Measurements from ENCODE around the gene GPR146.

Gene GPR146

DNA sequence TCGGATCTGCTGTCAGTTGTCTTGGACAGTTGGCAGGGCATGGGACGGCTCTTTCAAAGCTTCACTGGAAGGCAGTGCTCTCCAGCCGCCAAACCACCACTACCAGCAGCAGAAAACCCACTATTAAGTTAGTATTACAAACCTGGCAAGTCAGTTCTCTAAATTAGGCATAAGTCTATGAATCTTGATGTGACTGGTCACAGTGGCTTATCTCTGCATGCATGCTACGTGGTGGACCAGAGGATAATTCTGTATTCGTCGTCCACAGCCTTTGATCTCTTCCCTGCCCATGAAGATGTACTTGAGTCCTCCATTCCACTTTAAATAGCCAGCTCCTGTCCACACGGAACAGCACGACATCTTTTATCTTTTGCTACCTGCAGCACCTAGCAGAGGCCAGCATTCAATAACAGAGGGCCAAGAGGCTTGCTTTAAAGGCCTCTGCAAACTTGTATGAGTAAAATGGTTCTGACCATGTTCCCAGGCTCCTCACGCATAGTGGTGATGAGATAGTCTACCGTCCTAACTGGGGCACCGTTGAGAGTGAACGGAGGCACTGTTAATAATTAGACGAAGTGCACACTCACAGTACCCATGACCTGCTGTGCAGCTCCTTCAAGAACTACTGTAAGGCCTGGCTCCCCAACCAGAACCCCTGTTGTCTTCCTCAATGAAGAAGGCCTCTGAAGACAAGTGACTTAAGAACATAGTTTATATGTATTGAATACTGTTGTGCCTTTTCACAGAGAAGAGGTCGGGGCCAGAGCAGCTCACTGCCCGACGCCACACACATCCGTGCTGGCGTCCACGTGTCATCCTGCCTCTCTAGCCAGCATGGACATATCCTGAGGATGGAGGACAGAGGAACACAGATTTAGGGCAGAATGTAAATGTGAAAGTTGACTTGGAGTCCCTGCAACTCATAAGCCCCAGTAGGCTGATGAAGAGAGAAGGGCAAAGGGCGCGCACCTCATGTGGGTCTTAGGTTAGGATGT lies 1.0 kb downstream of the GPR146 start:
- no peak for DNase-seq

DNA sequence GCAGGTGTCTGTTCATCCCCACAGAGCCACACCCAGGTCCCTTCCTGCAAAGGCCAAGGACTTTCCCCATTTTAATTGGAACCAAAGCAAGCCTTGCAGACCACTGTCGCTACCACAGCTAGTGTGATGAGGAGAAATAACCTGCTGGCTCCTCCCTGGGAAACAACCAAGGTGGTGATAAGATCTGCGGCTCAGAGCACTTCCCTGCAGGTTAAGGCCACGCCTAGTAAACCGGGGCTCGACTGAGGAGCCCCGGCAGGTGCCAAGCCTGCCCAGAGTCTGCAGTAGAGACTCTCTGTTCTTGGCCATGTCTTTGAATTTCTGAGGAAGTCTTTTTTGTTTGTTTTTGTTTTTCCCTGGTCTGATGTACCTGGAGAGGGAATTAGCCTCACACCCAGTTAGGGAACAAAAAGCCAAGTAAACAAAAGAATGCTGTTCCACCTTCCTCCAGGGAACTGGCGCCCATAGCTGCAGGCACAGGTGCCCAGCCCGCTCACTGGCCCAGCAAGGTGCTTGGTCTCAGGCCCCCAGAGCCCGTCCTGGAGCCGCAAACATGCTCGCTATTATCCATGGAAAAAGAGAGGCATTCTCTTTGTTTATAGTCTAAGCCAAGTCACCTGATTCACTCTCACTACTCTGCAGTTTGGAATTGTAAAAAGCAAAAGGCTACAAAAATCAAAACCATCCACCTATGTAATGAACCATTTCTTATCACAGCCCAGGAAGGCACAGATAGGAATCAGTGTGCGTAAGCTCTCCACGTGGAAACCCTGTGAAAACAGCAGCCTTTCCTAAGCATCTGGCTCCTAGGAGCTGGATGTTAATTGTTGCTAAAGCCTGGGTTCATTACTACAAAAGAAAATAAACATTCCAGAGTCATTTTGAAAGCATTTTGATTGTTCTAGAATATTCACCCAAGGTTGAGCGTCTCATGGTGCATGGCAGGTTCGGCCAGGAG lies 2.7 kb downstream of the GPR146 start:
- no peak for DNase-seq

DNA sequence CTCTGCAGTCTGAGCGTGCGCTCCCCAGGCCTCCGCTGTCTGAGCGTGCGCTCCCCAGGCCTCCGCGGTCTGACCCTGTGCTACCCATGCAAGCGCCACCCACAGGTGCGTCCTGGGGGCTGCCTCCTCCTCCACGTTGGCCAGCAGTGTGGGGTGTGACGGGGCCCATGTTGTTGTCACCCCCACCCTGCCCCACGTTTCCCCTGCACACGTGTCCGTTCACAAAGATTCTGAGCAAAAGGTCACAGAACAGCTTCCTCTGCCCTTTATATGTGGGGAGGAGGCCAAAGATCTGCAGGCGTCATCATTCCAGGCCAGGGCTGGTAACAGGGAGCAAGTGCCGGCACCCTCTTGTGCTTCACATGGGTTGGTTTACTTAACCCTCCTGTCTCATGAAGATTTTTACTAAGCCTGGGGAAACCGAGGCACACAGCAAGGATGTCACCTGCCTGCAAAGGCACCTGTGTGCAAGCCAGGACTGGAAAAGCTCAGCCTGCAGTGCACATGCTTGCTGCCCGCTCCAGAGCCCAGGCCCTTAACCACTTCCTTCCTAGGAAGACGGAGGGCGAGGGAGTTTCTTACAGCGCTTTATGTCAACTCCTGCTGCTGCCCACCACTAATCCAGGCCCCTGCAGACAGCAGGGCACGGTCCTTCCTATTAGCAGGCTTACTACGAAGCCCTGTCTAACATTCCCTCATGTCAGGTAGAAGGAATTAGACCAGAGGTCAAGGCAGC lies 4.8 kb downstream of the GPR146 start:
- DNase-seq, result no peak

DNA sequence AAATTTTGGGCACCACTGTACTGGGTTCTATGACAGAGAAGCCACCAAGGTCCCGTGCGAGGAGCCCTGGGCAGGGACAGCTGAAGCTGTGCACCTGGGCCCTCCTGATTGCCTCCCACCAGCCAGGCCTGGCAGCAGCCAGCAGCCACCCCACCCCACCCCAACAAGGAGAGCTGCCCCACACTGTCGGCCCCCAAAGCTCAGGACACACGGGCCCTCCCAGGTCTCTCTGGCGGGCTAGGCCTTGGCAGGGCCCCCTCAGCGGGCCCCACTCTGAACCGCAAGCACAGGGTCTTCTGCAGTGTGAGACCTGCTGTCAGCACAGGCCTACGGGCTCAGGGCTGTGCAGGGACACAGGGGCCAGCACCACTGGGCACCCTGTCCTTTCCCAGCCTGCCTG lies 5.5 kb downstream of the GPR146 start:
- DNase-seq, result no peak

DNA sequence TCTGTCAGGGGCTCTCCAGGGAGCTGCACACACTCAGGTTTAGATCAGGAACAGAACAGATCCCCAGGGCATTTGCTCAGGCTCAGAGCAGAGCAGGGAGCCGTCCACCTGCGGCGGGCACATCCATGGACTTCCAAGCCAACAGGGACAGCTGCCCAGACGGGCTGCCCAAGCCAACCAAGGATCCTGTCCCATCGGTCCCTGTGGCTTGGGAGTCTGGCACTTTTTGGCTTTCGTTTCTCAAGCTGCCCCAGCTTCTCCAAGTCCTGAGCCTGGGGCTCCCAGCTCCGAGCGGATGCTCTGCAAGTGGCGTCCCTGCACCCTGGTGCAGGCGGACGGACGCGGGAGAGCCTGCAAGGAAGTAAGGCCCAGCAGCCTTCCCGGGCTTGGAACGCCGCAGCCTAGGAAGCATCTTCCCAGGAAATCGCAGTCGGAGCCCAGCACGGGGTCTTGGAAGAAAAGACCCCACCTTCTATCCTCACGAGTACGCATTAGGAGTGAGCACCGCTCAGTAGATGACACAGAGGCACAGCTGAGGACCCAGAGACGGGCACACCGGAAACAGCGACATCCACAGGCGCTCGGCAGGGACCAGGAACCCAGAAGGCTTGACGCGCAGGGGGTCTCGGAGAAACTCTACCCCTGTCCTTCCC lies 6.0 kb downstream of the GPR146 start:
- no peak for DNase-seq

DNA sequence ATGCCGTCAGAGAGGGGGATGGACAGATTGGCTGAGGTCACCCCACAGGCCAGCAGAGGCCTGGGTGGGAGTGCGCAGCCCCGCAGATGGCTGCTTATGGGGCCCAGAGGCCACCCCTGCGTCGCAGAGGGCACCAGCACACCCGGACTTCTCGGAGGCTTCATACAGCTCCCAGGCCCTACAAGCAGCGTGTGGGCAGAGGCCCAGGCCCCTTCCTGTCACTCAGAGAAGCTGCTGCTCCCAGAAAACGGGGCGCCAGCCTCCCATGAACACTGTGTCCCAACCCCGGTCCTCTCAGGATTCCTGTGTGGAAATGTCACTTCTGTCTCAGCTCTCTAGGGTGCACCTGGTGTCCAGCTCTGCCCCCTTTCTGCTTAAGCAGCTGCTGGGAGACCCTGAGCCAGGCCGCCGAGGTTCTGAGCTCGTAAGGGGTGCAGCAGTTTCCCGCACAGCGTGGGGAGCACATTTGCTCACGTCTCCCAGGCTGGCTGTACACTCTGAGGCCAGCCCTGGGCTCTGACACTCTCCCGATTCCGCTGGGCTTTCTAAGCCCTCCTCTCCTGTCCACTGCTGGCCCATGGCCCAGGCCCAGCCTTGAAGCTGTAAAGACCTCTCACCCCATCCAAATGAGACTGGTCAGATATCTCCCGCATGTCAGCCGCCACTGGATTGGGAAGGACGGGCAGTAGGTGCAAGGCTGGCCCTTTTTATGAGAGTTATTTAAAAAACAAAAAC lies 6.8 kb downstream of the GPR146 start:
- DNase-seq, result no peak

DNA sequence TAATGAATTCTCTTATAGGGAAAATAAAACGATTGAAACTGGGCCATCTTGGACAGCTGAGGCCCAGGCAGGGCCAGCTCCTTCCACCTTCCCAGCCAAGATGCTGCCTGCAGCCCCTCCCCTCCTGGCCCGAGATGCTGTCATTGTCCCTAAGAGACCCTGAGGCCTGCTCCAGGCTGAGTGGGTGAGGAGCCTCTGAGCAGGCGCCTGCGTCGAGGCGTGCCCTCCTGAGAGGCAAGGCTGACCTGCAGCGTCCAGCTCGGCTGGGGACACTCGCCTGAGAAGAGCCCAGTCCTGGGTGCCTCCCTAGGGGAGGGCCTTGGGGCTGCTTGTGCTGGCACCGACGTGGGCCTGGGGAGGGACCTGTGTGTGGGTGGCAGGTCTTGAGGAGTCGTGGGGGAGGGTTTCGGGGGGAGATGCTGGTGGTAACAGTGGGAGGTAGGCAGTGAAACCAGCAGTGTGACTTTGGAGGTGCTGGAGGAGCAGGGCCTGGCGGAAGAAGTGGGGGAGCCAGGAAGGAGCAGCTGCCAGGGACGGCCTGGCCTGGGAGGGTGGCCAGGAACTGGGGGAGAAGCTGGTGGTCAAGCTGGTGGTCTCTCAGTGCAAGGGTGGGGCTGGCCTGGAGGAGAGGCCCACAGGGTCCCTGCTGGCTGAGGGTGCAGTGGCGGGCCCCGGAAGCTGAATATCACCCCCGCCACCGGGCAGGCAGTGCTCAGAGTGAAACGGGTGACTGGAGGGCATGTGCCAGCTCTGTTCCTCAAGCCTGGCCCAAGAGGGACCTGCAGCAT lies 7.9 kb downstream of the GPR146 start:
- DNase-seq, result no peak

DNA sequence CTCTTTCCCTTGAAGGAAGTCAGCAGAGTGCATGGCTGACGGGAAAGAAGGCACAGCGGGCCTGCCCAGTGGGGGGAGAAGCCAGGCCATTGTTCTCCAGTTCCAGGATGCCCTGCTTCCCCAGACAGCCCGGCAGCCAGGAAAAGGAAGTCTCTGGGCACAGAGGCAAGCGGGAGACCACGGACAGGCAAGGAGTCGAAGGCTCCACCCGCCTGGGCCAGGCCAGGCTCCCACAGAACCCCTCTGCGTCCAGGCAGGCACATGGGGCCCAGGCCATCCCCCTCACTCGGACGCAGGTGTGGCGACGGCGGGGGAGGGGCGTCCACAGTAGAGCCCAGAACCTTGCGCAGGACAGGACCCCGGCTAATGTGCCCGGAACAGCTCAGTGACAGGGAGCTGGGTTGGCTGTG lies 8.7 kb downstream of the GPR146 start:
- no peak for DNase-seq

DNA sequence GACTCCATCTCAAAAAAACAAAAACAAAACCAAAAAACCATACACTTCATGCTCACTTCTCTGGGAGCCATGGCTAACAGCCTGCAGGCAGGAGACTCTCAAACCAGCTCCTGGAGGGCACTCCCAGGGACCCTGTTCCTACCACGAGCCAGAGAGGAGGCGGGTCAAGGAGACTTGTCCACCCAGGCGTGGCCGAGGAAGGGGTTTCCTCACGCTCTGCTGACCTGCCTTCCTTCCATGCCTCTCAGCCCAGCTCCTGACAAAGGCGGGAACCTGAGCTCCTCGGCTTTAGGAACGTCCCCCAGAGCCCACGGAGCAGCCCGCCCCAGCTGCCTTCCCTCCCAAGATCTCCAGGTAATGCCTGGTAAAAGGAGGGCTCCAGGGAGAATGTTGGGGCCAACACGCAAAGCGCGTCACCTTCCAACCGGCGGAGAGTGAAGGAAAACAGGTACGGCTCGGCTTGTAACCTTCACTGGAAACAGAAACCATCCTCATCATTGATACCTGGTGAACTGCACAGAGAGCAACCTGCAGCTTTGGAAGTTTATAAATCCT lies 9.5 kb downstream of the GPR146 start:
- DNase-seq, result no peak

DNA sequence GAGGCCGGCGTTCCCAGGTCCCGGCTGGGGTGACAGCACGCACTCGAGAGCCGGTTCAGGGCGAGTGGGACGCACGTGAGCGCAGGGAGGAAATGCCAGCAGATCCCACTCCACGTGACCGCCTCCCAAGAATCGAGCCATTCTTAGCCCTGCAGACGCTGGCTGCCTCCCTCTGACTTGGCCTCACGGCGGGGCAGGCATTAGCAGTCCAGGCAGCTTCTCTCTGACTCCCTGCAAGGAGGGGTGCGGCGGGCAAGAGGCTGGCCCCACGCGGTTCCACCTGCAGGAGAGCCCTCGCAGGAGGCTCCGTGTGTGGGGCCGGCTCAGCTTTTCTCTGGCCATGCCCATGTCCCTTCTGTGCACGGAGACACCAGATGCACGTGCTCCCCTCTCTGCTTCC lies 10.1 kb downstream of the GPR146 start:
- no peak for DNase-seq

DNA sequence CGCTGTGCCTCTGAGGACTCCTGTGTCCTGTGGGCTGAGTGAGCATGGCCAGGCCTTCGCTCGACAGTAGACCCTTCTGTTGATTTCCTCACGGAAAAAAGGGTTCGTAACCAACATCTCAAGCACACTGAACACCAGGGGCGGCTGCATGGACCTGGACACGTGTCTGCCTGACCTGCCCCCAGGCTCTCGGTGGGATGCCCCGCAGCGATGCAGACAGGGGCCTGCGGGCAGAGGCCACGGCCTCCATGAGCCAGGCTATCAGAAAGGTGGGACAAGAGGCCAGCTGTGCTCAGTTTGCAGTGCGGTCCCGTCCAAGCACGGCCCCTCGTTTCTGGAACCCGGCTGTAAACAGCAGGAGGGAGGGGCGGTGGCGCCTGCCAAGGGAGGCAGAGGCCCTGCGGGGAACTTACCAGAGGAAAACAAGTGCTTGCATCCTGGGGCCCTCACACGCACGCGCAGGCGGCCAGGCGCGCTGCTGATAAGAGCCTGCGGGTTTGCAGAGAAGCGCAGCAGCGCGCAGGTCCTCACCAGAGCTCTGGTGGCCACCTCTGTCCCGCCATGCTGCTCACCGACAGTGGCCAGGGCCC lies 10.6 kb downstream of the GPR146 start:
- no peak for DNase-seq

DNA sequence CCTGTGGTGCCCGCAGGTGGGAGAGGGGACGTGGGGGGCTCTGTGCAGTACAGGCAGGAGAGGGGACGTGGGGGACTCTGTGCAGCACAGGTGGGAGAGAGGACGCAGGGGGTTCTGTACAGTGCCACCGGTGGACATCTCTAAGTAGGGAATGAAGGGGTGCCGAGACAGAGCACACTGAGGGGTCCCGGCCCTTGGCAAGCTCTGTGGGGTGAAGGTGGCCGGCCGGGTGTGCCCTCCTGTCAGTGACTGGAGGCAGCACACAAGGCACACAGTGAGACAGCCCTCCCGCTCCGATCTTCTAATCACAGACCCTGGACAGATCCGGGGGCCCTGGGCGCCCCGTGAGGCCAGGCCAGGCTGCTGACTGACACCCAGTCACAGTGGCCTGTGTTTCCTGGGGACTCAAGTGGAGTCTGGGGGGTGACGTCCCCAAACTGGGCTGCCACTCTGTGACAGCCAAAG lies 11.2 kb downstream of the GPR146 start:
- DNase-seq, result no peak

DNA sequence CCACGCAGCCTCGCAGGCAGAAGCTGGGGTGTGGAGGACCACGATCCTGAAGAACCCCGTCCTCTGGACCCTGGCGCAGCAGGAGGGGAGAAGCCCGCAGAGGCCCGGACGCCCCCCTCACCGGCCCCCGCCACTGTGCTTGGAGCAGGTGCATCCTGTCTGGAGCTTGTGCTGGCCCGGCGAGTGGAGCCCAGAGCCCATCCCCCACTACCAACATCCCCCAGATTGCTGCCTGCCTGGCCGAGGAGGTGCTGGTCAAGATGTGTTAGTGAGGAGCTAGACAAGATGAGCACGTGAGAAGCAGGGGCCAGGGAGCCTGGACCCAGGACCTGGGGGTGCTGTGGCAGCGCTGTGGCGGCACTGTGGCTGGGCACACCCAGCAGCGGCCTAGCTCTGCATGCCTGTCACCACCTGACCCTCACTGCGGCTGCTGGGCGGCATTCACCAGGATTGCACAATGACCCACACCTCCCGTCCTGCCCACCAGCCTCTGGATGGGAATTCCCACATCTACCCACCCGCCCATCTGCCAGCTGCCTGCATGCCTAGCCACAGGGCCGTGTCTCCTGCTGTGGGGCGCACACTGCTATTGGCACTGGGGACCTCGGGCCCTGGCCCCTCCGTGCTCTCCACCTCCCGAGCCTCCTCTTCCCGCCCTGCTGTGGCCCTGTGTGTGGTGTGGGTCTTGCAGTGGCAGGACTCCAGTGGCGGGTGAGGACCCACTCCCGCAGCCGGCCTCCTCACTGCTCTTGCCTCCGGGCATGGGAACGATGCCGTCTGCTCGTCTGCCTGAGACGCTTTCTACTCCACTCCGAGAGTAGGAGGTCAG lies 11.8 kb downstream of the GPR146 start:
- no peak for DNase-seq

DNA sequence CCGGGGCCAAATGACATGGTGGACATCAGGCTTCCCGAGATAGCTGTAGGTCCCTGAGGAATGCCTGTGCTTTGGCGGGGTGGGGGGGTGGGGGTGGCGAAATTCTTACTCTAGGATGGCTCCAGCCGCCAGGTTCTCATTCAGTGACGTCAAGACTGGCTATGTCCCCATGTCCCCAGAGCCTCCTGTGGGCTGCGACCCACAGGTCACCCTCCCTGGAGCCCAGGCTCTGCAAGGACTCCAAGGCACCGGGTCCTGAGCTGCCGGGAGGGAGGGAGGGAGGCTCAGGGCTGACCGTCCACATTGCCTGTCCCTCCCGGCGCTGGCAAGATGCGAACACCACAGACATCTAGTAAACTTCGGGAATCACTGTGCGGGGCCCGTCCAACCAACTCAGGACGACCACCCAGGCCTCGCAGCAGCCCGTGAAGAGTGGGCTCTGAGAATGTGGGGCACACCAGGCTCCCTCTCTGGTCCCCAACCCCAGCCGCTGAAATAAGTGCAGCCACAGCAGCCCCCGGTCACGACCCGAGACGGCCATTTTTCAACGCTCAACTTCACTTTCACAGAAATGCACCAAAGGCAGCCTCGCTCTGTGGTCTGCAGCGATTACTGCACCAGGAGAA lies 12.6 kb downstream of the GPR146 start:
- DNase-seq, result no peak

DNA sequence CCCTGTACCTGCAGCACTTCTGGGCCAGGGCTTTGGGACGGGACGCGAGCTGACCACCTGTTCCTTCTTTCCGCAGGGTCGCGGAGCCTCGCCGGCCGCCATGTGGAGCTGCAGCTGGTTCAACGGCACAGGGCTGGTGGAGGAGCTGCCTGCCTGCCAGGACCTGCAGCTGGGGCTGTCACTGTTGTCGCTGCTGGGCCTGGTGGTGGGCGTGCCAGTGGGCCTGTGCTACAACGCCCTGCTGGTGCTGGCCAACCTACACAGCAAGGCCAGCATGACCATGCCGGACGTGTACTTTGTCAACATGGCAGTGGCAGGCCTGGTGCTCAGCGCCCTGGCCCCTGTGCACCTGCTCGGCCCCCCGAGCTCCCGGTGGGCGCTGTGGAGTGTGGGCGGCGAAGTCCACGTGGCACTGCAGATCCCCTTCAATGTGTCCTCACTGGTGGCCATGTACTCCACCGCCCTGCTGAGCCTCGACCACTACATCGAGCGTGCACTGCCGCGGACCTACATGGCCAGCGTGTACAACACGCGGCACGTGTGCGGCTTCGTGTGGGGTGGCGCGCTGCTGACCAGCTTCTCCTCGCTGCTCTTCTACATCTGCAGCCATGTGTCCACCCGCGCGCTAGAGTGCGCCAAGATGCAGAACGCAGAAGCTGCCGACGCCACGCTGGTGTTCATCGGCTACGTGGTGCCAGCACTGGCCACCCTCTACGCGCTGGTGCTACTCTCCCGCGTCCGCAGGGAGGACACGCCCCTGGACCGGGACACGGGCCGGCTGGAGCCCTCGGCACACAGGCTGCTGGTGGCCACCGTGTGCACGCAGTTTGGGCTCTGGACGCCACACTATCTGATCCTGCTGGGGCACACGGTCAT lies 13.3 kb downstream of the GPR146 start:
- DNase-seq, result no peak

DNA sequence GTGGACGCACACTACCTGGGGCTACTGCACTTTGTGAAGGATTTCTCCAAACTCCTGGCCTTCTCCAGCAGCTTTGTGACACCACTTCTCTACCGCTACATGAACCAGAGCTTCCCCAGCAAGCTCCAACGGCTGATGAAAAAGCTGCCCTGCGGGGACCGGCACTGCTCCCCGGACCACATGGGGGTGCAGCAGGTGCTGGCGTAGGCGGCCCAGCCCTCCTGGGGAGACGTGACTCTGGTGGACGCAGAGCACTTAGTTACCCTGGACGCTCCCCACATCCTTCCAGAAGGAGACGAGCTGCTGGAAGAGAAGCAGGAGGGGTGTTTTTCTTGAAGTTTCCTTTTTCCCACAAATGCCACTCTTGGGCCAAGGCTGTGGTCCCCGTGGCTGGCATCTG lies 14.0 kb downstream of the GPR146 start:
- no peak for DNase-seq

DNA sequence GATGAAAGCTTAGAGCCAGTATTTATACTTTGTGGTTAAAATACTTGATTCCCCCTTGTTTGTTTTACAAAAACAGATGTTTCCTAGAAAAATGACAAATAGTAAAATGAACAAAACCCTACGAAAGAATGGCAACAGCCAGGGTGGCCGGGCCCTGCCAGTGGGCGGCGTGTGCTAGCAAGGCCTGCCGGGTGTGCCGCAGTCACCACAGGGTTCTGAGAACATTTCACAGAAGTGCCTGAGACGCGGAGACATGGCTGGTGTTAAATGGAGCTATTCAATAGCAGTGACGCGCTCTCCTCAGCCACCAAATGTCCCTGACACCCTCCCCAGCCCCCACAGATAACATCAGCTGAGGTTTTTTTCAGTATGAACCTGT lies 14.5 kb downstream of the GPR146 start:
- DNase-seq, result no peak

Data from islet precursor cell (in vitro differentiated cells).